ENCODE data around the gene FREM3.
A peak's percentile ranks its signal among the peaks of the same experiment; 100 is the strongest.
"Not testable (repeated sequence)": the region's sequence is repeated elsewhere in the genome, so short reads cannot be mapped to it uniquely, and the experiment has no call there.

FREM3 gene

GRCh38 chr4:143700416-143701352 is at the start of gene FREM3:
Gene FREM3, minus strand, starts transcription at chr4:143700675. Its CDS starts 0 bp downstream, at chr4:143700675.
- no peak for DNase-seq (ENCODE audit: low read depth)
- no peak for TF ChIP-seq CTCF (IDR thresholded peaks at IDR 0.05; ENCODE audit: low read depth, low read length, missing control alignments)
- in situ Hi-C loops (cut with HindIII; ENCODE audit: low sequenced_read_pairs): no loop called here
- H3K4me3 ChIP-seq (ENCODE audit: low read depth, low read length): peak within 1 kb of the TSS; percentile 25

GRCh38 chr4:143745874-143746273 is 45.4 kb upstream of the FREM3 start:
- TF ChIP-seq CTCF (IDR thresholded peaks at IDR 0.05; ENCODE audit: low read depth, low read length, missing control alignments): no peak
- in situ Hi-C loops (cut with HindIII; ENCODE audit: low sequenced_read_pairs): no loop called here
- no peak overlapping the region for H3K4me3 ChIP-seq (ENCODE audit: low read depth, low read length)
- no peak for DNase-seq (ENCODE audit: low read depth)

- no peak for DNase-seq (ENCODE audit: low read depth)
- in situ Hi-C loops (cut with HindIII; ENCODE audit: low sequenced_read_pairs): no loop called here
- no peak overlapping the region for H3K4me3 ChIP-seq (ENCODE audit: low read depth, low read length)
- no peak for TF ChIP-seq CTCF (IDR thresholded peaks at IDR 0.05; ENCODE audit: low read depth, low read length, missing control alignments)
Observed at GRCh38 chr4:143743591-143743990, 43.1 kb upstream of the FREM3 start.

GRCh38 chr4:143742834-143743233 is 42.4 kb upstream of the FREM3 start:
- H3K4me3 ChIP-seq (ENCODE audit: low read depth, low read length): no peak overlapping the region
- no peak for DNase-seq (ENCODE audit: low read depth)
- in situ Hi-C loops (cut with HindIII; ENCODE audit: low sequenced_read_pairs): no loop called here
- no peak for TF ChIP-seq CTCF (IDR thresholded peaks at IDR 0.05; ENCODE audit: low read depth, low read length, missing control alignments)

GRCh38 chr4:143736861-143737260 is 36.4 kb upstream of the FREM3 start:
- TF ChIP-seq CTCF (IDR thresholded peaks at IDR 0.05; ENCODE audit: low read depth, low read length, missing control alignments): no peak
- in situ Hi-C loops (cut with HindIII; ENCODE audit: low sequenced_read_pairs): no loop called here
- no peak overlapping the region for H3K4me3 ChIP-seq (ENCODE audit: low read depth, low read length)
- no peak for DNase-seq (ENCODE audit: low read depth)

- H3K4me3 ChIP-seq (ENCODE audit: low read depth, low read length); in situ Hi-C loops (cut with HindIII; ENCODE audit: low sequenced_read_pairs); DNase-seq (ENCODE audit: low read depth): not testable (repeated sequence)
Observed at GRCh38 chr4:143736061-143736460, 35.6 kb upstream of the FREM3 start.

GRCh38 chr4:143728166-143728565 is 27.7 kb upstream of the FREM3 start:
- DNase-seq (ENCODE audit: low read depth): peak; percentile 42
- no peak for TF ChIP-seq CTCF (IDR thresholded peaks at IDR 0.05; ENCODE audit: low read depth, low read length, missing control alignments)
- no peak overlapping the region for H3K4me3 ChIP-seq (ENCODE audit: low read depth, low read length)
- in situ Hi-C loops (cut with HindIII; ENCODE audit: low sequenced_read_pairs): no loop called here

Data from astrocyte of the cerebellum (primary cell).